ENCODE measurements around the gene SYTL3.

DNA sequence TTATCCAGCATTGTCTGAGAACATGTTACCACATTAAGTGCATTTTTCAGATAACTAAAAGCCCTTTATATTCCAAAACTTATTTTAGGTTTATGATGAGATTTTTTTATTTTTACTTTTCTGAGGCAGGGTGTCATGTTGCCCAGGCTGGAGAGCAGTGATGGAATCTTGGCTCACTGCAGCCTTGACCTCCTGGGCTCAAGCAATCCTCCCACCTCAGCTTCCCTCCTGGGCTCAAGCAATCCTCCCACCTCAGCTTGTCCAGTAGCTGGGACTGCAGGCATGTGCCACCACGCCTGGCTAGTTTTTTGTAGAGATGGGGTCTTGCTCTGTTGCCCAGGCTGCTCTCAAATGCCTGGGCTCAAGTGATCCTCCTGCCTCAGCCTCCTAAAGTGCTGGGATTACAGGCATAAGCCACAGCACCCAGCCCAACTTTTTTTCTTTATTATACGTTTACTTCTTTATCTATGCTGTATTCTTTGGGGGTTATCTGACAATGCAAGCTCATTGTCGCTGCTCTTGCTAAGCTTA is 11.5 kb upstream of the SYTL3 start:
- TF ChIP-seq, protein P1, sequence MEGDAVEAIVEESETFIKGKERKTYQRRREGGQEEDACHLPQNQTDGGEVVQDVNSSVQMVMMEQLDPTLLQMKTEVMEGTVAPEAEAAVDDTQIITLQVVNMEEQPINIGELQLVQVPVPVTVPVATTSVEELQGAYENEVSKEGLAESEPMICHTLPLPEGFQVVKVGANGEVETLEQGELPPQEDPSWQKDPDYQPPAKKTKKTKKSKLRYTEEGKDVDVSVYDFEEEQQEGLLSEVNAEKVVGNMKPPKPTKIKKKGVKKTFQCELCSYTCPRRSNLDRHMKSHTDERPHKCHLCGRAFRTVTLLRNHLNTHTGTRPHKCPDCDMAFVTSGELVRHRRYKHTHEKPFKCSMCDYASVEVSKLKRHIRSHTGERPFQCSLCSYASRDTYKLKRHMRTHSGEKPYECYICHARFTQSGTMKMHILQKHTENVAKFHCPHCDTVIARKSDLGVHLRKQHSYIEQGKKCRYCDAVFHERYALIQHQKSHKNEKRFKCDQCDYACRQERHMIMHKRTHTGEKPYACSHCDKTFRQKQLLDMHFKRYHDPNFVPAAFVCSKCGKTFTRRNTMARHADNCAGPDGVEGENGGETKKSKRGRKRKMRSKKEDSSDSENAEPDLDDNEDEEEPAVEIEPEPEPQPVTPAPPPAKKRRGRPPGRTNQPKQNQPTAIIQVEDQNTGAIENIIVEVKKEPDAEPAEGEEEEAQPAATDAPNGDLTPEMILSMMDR (IDR thresholded peaks at IDR 0.05): no peak
- no peak for TF ChIP-seq POLR2A (IDR thresholded peaks at IDR 0.05)
